H9 (cell line): ENCODE data around the gene DNAJB4. TPM values are rescaled to one million over a fixed set of nuclear protein-coding genes. Genes with fewer than 3 reads are reported as not detected.
"Not testable (repeated sequence)": the region's sequence is repeated elsewhere in the genome, so short reads cannot be mapped to it uniquely, and the experiment has no call there.

Experiments
- DNase-seq: peaks from one replicate; pipeline ENCODE4 v3.0.0-alpha.2; 2017
- H2AFZ ChIP-seq: one replicate; pipeline ENCODE4 v1.6.1; 2013; ENCODE audit warnings: mild to moderate bottlenecking, low read length, control low read depth, moderate library complexity
- H2AK5ac ChIP-seq: 2 replicates; pipeline ENCODE4 v1.6.1; 2013; ENCODE audit warnings: low read length, control low read depth, mixed read lengths; ENCODE audit not compliant: insufficient read length
- H2BK120ac ChIP-seq: one replicate; pipeline ENCODE4 v1.6.1; 2013; ENCODE audit warnings: low read depth, mild to moderate bottlenecking, low read length, control low read depth, inconsistent platforms; ENCODE audit not compliant: poor library complexity, severe bottlenecking
- H2BK12ac ChIP-seq: 2 replicates; pipeline ENCODE4 v1.6.1; 2013; ENCODE audit warnings: low read length, control low read depth, mixed read lengths, low read depth; ENCODE audit not compliant: insufficient read length
- H2BK15ac ChIP-seq: 2 replicates; pipeline ENCODE4 v1.6.1; 2013; ENCODE audit warnings: low read depth, low read length, control low read depth
- H2BK20ac ChIP-seq: one replicate; pipeline ENCODE4 v1.6.1; 2013; ENCODE audit warnings: low read depth, mild to moderate bottlenecking, low read length, control low read depth, inconsistent platforms; ENCODE audit not compliant: poor library complexity, severe bottlenecking
- H2BK5ac ChIP-seq: 2 replicates; pipeline ENCODE4 v1.6.1; 2013; ENCODE audit warnings: low read length, control low read depth, mixed read lengths; ENCODE audit not compliant: insufficient read length
- H3K14ac ChIP-seq: 2 replicates; pipeline ENCODE4 v1.6.1; 2013; ENCODE audit warnings: low read length, control low read depth; ENCODE audit not compliant: insufficient read depth
- H3K18ac ChIP-seq: 2 replicates; pipeline ENCODE4 v1.6.1; 2013; ENCODE audit warnings: low read depth, mild to moderate bottlenecking, mixed read lengths, low read length, control low read depth; ENCODE audit not compliant: insufficient read length
- H3K23ac ChIP-seq: 2 replicates; pipeline ENCODE4 v1.6.1; 2013; ENCODE audit warnings: low read length, control low read depth, mixed read lengths, low read depth; ENCODE audit not compliant: insufficient read length
- H3K23me2 ChIP-seq: 2 replicates; pipeline ENCODE4 v1.6.1; 2013; ENCODE audit warnings: low read depth, mild to moderate bottlenecking, mixed read lengths, low read length, control low read depth; ENCODE audit not compliant: insufficient read length, poor library complexity, severe bottlenecking
- H3K27ac ChIP-seq: 2 replicates; pipeline ENCODE4 v1.5.1; 2013; ENCODE audit warnings: low read length, control low read depth, mixed read lengths, low read depth; ENCODE audit not compliant: insufficient read length
- H3K27me3 ChIP-seq: 2 replicates; pipeline ENCODE4 v1.6.1; 2013; ENCODE audit warnings: low read length, control low read depth, inconsistent platforms; ENCODE audit not compliant: insufficient read depth
- H3K4ac ChIP-seq: 2 replicates; pipeline ENCODE4 v1.6.1; 2013; ENCODE audit warnings: low read depth, mild to moderate bottlenecking, control low read depth, inconsistent platforms, low read length, moderate library complexity
- H3K4me1 ChIP-seq: 2 replicates; pipeline ENCODE4 v1.6.1; 2013; ENCODE audit warnings: low read length, control low read depth, inconsistent platforms; ENCODE audit not compliant: insufficient read depth
- H3K4me2 ChIP-seq: 2 replicates; pipeline ENCODE4 v1.6.1; 2013; ENCODE audit warnings: low read length, control low read depth, mixed read lengths; ENCODE audit not compliant: insufficient read length, insufficient read depth
- H3K56ac ChIP-seq: 2 replicates; pipeline ENCODE4 v1.6.1; 2013; ENCODE audit warnings: low read depth, mild to moderate bottlenecking, mixed read lengths, low read length, control low read depth; ENCODE audit not compliant: insufficient read length
- H3K79me1 ChIP-seq: 2 replicates; pipeline ENCODE4 v1.6.1; 2013; ENCODE audit warnings: low read depth, mild to moderate bottlenecking, moderate library complexity, low read length, control low read depth, inconsistent platforms; ENCODE audit not compliant: insufficient read depth, poor library complexity, severe bottlenecking
- H3K79me2 ChIP-seq: 2 replicates; pipeline ENCODE4 v1.6.1; 2013; ENCODE audit warnings: low read length, control low read depth, inconsistent platforms; ENCODE audit not compliant: insufficient read depth
- H3K9ac ChIP-seq: 2 replicates; pipeline ENCODE4 v1.6.1; 2013; ENCODE audit warnings: low read length, control low read depth, mixed read lengths; ENCODE audit not compliant: insufficient read length; ENCODE audit errors: extremely low read depth
- H3K9me3 ChIP-seq: one replicate; pipeline ENCODE4 v1.6.1; 2013; ENCODE audit warnings: low read depth, low read length, inconsistent platforms; ENCODE audit not compliant: control insufficient read depth
- H3T11ph ChIP-seq: one replicate; pipeline ENCODE4 v1.6.1; 2013; ENCODE audit warnings: mild to moderate bottlenecking, low read length, control low read depth, inconsistent platforms
- H4K20me1 ChIP-seq: one replicate; pipeline ENCODE4 v1.6.1; 2013; ENCODE audit not compliant: control insufficient read depth, insufficient read length, insufficient read depth
- H4K5ac ChIP-seq: 2 replicates; pipeline ENCODE4 v1.6.1; 2013; ENCODE audit warnings: low read depth, mild to moderate bottlenecking, mixed read lengths, low read length, control low read depth; ENCODE audit not compliant: insufficient read length
- H4K8ac ChIP-seq: replicated peaks from 2 replicates; pipeline ENCODE4 v1.6.1; 2013; ENCODE audit warnings: low read length, control low read depth, mixed read lengths, low read depth; ENCODE audit not compliant: insufficient read length
- H4K91ac ChIP-seq: 2 replicates; pipeline ENCODE4 v1.6.1; 2013; ENCODE audit warnings: low read depth, mild to moderate bottlenecking, moderate library complexity, mixed read lengths, low read length, control low read depth; ENCODE audit not compliant: insufficient read length
- H3K27ac Mint-ChIP-seq, 3 experiments: 2 replicates in 2 of 3; 3 replicates in 1 of 3; pipeline ENCODE4 v1.8.0; 2020 to 2021; ENCODE audit warnings: mixed read lengths in 3 of 3, mild to moderate bottlenecking in 1 of 3, moderate library complexity in 1 of 3
- H3K27me3 Mint-ChIP-seq: 2 replicates; pipeline ENCODE4 v1.8.0; 2021; ENCODE audit warnings: low read depth, mild to moderate bottlenecking, moderate library complexity, mixed read lengths
- H3K36me3 Mint-ChIP-seq, 3 experiments: 2 replicates in 2 of 3; 3 replicates in 1 of 3; pipeline ENCODE4 v1.8.0; 2020 to 2021; ENCODE audit warnings: low read depth in 3 of 3, mixed read lengths in 3 of 3; ENCODE audit not compliant: insufficient read depth in 1 of 3
- H3K4me1 Mint-ChIP-seq, 2 experiments: 2 replicates each; pipeline ENCODE4 v1.8.0; 2020; ENCODE audit warnings: mixed read lengths in 2 of 2
- H3K4me3 Mint-ChIP-seq, 2 experiments: 2 replicates in 1 of 2; 3 replicates in 1 of 2; pipeline ENCODE4 v1.8.0; 2020 to 2021; ENCODE audit warnings: mild to moderate bottlenecking in 2 of 2, mixed read lengths in 2 of 2, moderate library complexity in 1 of 2
- H3K9me3 Mint-ChIP-seq, 2 experiments: 2 replicates in 1 of 2; 3 replicates in 1 of 2; pipeline ENCODE4 v1.8.0; 2020; ENCODE audit warnings: mild to moderate bottlenecking in 2 of 2, mixed read lengths in 2 of 2, moderate library complexity in 1 of 2
- WGBS: extraction: QIAGEN DNeasy Blood & Tissue Kit; methylation state at CpG from one replicate; pipeline ENCODE4 v1.1.7; 2013; ENCODE audit warnings: missing lambda C conversion rate, low lambda C conversion rate, mixed read lengths; ENCODE audit not compliant: insufficient read length; ENCODE audit errors: extremely low coverage; 5-methylcytosine and 5-hydroxymethylcytosine counted together
- total RNA-seq: library from RNA; stranded (reverse); gene quantifications from 2 replicates; pipeline ENCODE4 v1.2.1, GENCODE V29; 2021
- TF ChIP-seq, protein P1 (sequence below): fragments of 200-600 bp; sonication (generic); conservative IDR thresholded peaks from 3 replicates; pipeline ENCODE4 v1.8.0; 2021; ENCODE audit warnings: antibody characterized with exemption, mild to moderate bottlenecking

DNAJB4 gene
- total RNA-seq, 1 experiment from 2014 or later, result 8.1 TPM

DNA sequence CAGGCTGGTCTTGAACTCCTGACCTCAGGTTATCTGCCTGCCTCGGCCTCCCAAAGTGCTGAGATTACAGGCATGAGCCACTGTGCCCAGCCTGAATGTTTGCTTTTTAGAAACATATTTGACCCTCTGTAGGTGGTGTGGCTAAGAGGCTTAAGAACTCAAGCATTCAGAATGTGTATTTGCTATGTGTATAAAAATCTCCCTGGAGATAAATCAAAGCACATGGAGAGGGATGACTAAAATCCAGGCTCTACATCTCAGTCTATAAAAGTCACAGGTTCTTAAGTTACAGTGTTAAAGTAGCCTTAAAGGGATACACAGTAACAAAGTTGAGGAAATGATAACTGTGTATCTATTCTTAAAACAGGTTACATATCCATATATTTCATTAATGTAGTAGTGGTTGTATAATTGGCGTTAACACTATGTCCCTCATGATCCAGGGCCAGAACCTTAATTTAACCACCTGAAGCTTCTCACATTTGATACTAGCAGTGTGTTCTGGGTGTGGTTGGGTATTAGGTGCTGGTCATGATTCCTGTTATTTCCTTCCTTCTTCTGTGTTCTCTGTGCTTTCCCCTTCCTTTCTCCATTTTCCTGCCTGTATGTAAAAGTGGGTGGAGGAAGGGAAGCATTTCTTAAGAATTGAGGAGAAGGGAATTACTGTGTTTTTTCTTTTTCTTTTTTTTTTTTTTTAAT lies 57.2 kb downstream of the DNAJB4 start:
- Mint-ChIP-seq H3K27me3 (no peaks in the 10 kb centered on the region), H3K9me3 (no peaks in the 10 kb centered on the region), H3K4me3 (no peak overlapping the region), H3K36me3 (no peaks in the 10 kb centered on the region), H3K27ac (no peak overlapping the region), H3K4me1 (0 out of 4 replicates have a peak, but pooled peaks cover 0 to 3% of the 10 kb centered on the region in 2 experiments)
- TF ChIP-seq, protein P1, sequence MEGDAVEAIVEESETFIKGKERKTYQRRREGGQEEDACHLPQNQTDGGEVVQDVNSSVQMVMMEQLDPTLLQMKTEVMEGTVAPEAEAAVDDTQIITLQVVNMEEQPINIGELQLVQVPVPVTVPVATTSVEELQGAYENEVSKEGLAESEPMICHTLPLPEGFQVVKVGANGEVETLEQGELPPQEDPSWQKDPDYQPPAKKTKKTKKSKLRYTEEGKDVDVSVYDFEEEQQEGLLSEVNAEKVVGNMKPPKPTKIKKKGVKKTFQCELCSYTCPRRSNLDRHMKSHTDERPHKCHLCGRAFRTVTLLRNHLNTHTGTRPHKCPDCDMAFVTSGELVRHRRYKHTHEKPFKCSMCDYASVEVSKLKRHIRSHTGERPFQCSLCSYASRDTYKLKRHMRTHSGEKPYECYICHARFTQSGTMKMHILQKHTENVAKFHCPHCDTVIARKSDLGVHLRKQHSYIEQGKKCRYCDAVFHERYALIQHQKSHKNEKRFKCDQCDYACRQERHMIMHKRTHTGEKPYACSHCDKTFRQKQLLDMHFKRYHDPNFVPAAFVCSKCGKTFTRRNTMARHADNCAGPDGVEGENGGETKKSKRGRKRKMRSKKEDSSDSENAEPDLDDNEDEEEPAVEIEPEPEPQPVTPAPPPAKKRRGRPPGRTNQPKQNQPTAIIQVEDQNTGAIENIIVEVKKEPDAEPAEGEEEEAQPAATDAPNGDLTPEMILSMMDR, result no peak
- no peak overlapping the region for H2BK12ac ChIP-seq
- no peak overlapping the region for H3K14ac ChIP-seq
- no peak overlapping the region for H3K4ac ChIP-seq
- H2BK5ac ChIP-seq, result no peak overlapping the region
- no peak overlapping the region for H2BK120ac ChIP-seq
- no peak overlapping the region for H3K9ac ChIP-seq
- H3K9me3 ChIP-seq, result no peaks in the 10 kb centered on the region
- no peak overlapping the region for H4K8ac ChIP-seq
- H3K79me1 ChIP-seq, result no peaks in the 10 kb centered on the region
- H3K79me2 ChIP-seq, result no peaks in the 10 kb centered on the region
- no peak overlapping the region for H2BK15ac ChIP-seq
- no peak overlapping the region for H3K56ac ChIP-seq
- no peak for DNase-seq
- no peak overlapping the region for H4K91ac ChIP-seq
- no peaks in the 10 kb centered on the region for H4K20me1 ChIP-seq
- H2AFZ ChIP-seq, result no peak overlapping the region
- H3K4me2 ChIP-seq, result no peak overlapping the region
- no peak overlapping the region for H3K18ac ChIP-seq
- no peak overlapping the region for H3T11ph ChIP-seq
- no peak overlapping the region for H2AK5ac ChIP-seq
- no peak overlapping the region for H4K5ac ChIP-seq
- no peak overlapping the region for H3K27ac ChIP-seq
- no peak overlapping the region for H2BK20ac ChIP-seq
- no peaks in the 10 kb centered on the region for H3K4me1 ChIP-seq
- H3K23ac ChIP-seq, result no peak overlapping the region
- H3K23me2 ChIP-seq, result no peaks in the 10 kb centered on the region
- no CpG with 5 or more reads among the region's 2 CpGs for WGBS
- no peaks in the 10 kb centered on the region for H3K27me3 ChIP-seq

DNA sequence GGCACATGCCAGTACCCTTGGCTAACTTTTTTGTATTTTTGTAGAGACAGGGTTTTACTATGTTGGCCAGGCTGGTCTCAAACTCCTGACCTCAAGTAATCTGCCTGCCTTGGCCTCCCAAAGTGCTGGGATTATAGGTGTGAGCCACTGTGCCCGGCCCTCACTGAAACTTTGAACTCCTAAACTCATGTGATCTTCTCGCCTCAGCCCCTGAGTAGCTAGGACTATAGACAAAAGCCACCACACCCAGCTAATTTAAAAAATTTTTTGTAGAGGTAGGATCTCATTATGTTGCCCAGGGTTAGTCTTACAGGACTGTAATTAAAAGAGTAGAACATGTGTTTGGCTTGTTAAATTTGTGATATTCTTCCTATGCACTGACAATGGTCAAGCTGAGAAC lies 60.1 kb downstream of the DNAJB4 start:
- H3K56ac ChIP-seq, H4K8ac ChIP-seq, H2BK120ac ChIP-seq, H3K27me3 Mint-ChIP-seq, H2BK12ac ChIP-seq, H3K79me2 ChIP-seq, H2BK20ac ChIP-seq, H4K20me1 ChIP-seq, H3K18ac ChIP-seq, H3K4ac ChIP-seq, DNase-seq, H3K9ac ChIP-seq, H3K9me3 Mint-ChIP-seq, H2AFZ ChIP-seq, H3K4me1 Mint-ChIP-seq, H3K9me3 ChIP-seq, H3T11ph ChIP-seq, H3K14ac ChIP-seq, H3K23me2 ChIP-seq, H3K27me3 ChIP-seq, H3K4me2 ChIP-seq, H3K27ac Mint-ChIP-seq, H2BK5ac ChIP-seq, H3K23ac ChIP-seq, H3K36me3 Mint-ChIP-seq, H3K4me1 ChIP-seq, H4K91ac ChIP-seq, H3K79me1 ChIP-seq, H4K5ac ChIP-seq, H2BK15ac ChIP-seq, H3K4me3 Mint-ChIP-seq, H2AK5ac ChIP-seq, H3K27ac ChIP-seq: not testable (repeated sequence)
- no CpG with 5 or more reads among the region's 2 CpGs for WGBS
